GM23248 (cell line): ENCODE results near the gene PIEZO2.

Experiments used
- EZH2 ChIP-seq: fragments of 200-600 bp; sonication (generic); IDR thresholded peaks from 2 replicates; pipeline ENCODE4 v1.6.1; 2018; ENCODE audit warnings: antibody characterized with exemption, mild to moderate bottlenecking; ENCODE audit not compliant: insufficient read depth, poor library complexity, severe bottlenecking
- EZH2phosphoT487 ChIP-seq: fragments of 200-600 bp; sonication (generic); IDR thresholded peaks from 2 replicates; pipeline ENCODE4 v1.6.1; 2018; ENCODE audit warnings: antibody characterized with exemption, moderate library complexity, mild to moderate bottlenecking, low read depth; ENCODE audit not compliant: insufficient read depth

GRCh38 chr18:10850216-10850615, 299.2 kb downstream of the PIEZO2 start:
- no peak for TF ChIP-seq EZH2
- TF ChIP-seq EZH2phosphoT487, result no peak
